MCF 10A (cell line): Measurements from ENCODE around the gene PTPRE. TPM values are rescaled to one million over a fixed set of nuclear protein-coding genes. Genes with fewer than 3 reads are reported as not detected.

Source experiments
- BruUV-seq: library from RNA; stranded (reverse); fragments of 400-500 nt; replicated peaks from 2 replicates; lab custom pipeline; 2021; lab: Mats Ljungman, UMichigan
- CTCF ChIA-PET: fragments of 300-600 bp; sonication (Branson Sonifier 250); formaldehyde crosslinking; extraction: SDS; loops from one replicate; lab custom pipeline; 2021; ENCODE audit warnings: antibody characterized with exemption, inconsistent platforms; lab: Yijun Ruan, JAX
- POLR2A ChIA-PET: fragments of 300-600, 350-650 bp; sonication (Branson Sonifier 250); formaldehyde crosslinking; extraction: SDS; loops from one replicate; lab custom pipeline; 2020; ENCODE audit warnings: antibody characterized with exemption, inconsistent platforms; lab: Yijun Ruan, JAX
- DNase-seq: peaks from one replicate; pipeline ENCODE4 v3.0.0-alpha.2; 2018; ENCODE audit not compliant: unreplicated experiment
- H3K27ac Mint-ChIP-seq: one replicate; pipeline ENCODE4 v1.8.0; 2022; ENCODE audit warnings: mild to moderate bottlenecking, low read depth, mixed read lengths; ENCODE audit not compliant: unreplicated experiment
- H3K27me3 Mint-ChIP-seq: one replicate; pipeline ENCODE4 v1.8.0; 2022; ENCODE audit warnings: mixed read lengths; ENCODE audit not compliant: insufficient read depth, unreplicated experiment
- H3K36me3 Mint-ChIP-seq: one replicate; pipeline ENCODE4 v1.8.0; 2022; ENCODE audit warnings: mild to moderate bottlenecking, moderate library complexity, mixed read lengths; ENCODE audit not compliant: insufficient read depth, unreplicated experiment
- H3K4me1 Mint-ChIP-seq: one replicate; pipeline ENCODE4 v1.8.0; 2022; ENCODE audit warnings: mixed read lengths; ENCODE audit not compliant: insufficient read depth, unreplicated experiment
- H3K4me3 Mint-ChIP-seq: one replicate; pipeline ENCODE4 v1.8.0; 2022; ENCODE audit warnings: mild to moderate bottlenecking, moderate library complexity, mixed read lengths; ENCODE audit not compliant: unreplicated experiment
- H3K9me3 Mint-ChIP-seq: one replicate; pipeline ENCODE4 v1.8.0; 2022; ENCODE audit warnings: mixed read lengths; ENCODE audit not compliant: unreplicated experiment
- CTCF ChIP-seq: fragments of 200-600 bp; IDR thresholded peaks from one replicate; pipeline ENCODE4 v1.8.0; 2022; ENCODE audit warnings: antibody characterized with exemption, mild to moderate bottlenecking; ENCODE audit not compliant: unreplicated experiment
- intact Hi-C: fragments of 100-400 bp; cut with micrococcal nuclease; formaldehyde crosslinking; loops from 2 replicates; pipeline ENCODE4 v1.14.1; 2022
- total RNA-seq: library from RNA; stranded (reverse); gene quantifications from 2 replicates; pipeline ENCODE4 v1.2.3, GENCODE V29; 2022

PTPRE gene
- total RNA-seq, 1 experiment from 2014 or later, result 34.6 TPM

- BruUV-seq, result no TSS peak
- intact Hi-C loops, result no loop called here
- TF ChIP-seq CTCF, result no peak
- no peaks in the 10 kb centered on the region for H3K9me3 Mint-ChIP-seq
- peaks cover 4% of the 10 kb centered on the region for H3K4me1 Mint-ChIP-seq
- DNase-seq, result no peak
- POLR2A ChIA-PET, result no interaction called here
- no peak overlapping the region for H3K27ac Mint-ChIP-seq
- no peaks in the 10 kb centered on the region for H3K27me3 Mint-ChIP-seq
- no peak overlapping the region for H3K4me3 Mint-ChIP-seq
- no peaks in the 10 kb centered on the region for H3K36me3 Mint-ChIP-seq
- CTCF ChIA-PET, result no interaction called here
Observed at GRCh38 chr10:127877699-127878098, 29.2 kb upstream of the PTPRE start.

GRCh38 chr10:127878475-127879055 lies 28.3 kb upstream of the PTPRE start:
- no peaks in the 10 kb centered on the region for H3K9me3 Mint-ChIP-seq
- no peak for TF ChIP-seq CTCF
- H3K27ac Mint-ChIP-seq, result no peak overlapping the region
- BruUV-seq, result no TSS peak
- H3K36me3 Mint-ChIP-seq, result no peaks in the 10 kb centered on the region
- ChIA-PET CTCF (interaction anchor here (0.8 kb wide), 1 partner anchor 24 kb away, joined by 3 read pairs; no protein-coding TSS in a partner anchor), POLR2A (no interaction called here)
- no peaks in the 10 kb centered on the region for H3K27me3 Mint-ChIP-seq
- intact Hi-C loops, result no loop called here
- peaks cover 8% of the 10 kb centered on the region for H3K4me1 Mint-ChIP-seq
- no peak for DNase-seq
- no peak overlapping the region for H3K4me3 Mint-ChIP-seq

- no peak for TF ChIP-seq CTCF
- Mint-ChIP-seq H3K4me1 (peaks cover 8% of the 10 kb centered on the region), H3K36me3 (no peaks in the 10 kb centered on the region), H3K27me3 (no peaks in the 10 kb centered on the region), H3K27ac (no peak overlapping the region), H3K4me3 (no peak overlapping the region), H3K9me3 (no peaks in the 10 kb centered on the region)
- intact Hi-C loops, result no loop called here
- DNase-seq, result no peak
- ChIA-PET CTCF (interaction anchor here (1.2 to 1.8 kb wide), 2 partner anchors 8 to 26 kb away, joined by 4 to 5 read pairs; no protein-coding TSS in a partner anchor), POLR2A (no interaction called here)
- no TSS peak for BruUV-seq
Observed at GRCh38 chr10:127880557-127880956, 26.3 kb upstream of the PTPRE start.

- intact Hi-C loops, result no loop called here
- Mint-ChIP-seq H3K9me3 (no peaks in the 10 kb centered on the region), H3K27me3 (no peaks in the 10 kb centered on the region), H3K36me3 (no peaks in the 10 kb centered on the region), H3K27ac (no peak overlapping the region), H3K4me1 (peaks cover 10% of the 10 kb centered on the region), H3K4me3 (no peak overlapping the region)
- ChIA-PET CTCF (interaction anchor here (1.8 kb wide), 1 partner anchor 27 kb away, joined by 5 read pairs; no protein-coding TSS in a partner anchor), POLR2A (no interaction called here)
- BruUV-seq, result no TSS peak
- TF ChIP-seq CTCF, result no peak
- no peak for DNase-seq
Observed at GRCh38 chr10:127881262-127881661, 25.6 kb upstream of the PTPRE start.
